Activated T-helper 1 cell treated with anti-CD3 and anti-CD28 coated beads, Interleukin-12 subunit alpha, Interleukin-12 subunit beta, Interleukin-2, Interleukin-4 antibody, amounts not matched to agents 30 ng/mL and 10 ng/mL and 1 ng/mL, durations not matched to agents 14 hours and 24 hours and 36 hours (primary cell): ENCODE results near the gene KRT1. TPM values are rescaled to one million over a fixed set of nuclear protein-coding genes. Genes with fewer than 3 reads are reported as not detected.
"Not testable (repeated sequence)": the region's sequence is repeated elsewhere in the genome, so short reads cannot be mapped to it uniquely, and the experiment has no call there.

Source experiments
- DNase-seq: peaks from one replicate; pipeline ENCODE4 v3.0.0; 2021; ENCODE audit warnings: low spot score
- H3K27ac Mint-ChIP-seq: one replicate; pipeline ENCODE4 v1.8.0; 2021; ENCODE audit warnings: mild to moderate bottlenecking, mixed read lengths
- H3K27me3 Mint-ChIP-seq: one replicate; pipeline ENCODE4 v1.8.0; 2022; ENCODE audit warnings: mild to moderate bottlenecking, moderate library complexity, mixed read lengths; ENCODE audit not compliant: insufficient read depth
- H3K36me3 Mint-ChIP-seq: one replicate; pipeline ENCODE4 v1.8.0; 2021; ENCODE audit warnings: low read depth, mixed read lengths
- H3K4me1 Mint-ChIP-seq: one replicate; pipeline ENCODE4 v1.8.0; 2021; ENCODE audit warnings: low read depth, mixed read lengths
- H3K4me3 Mint-ChIP-seq: one replicate; pipeline ENCODE4 v1.8.0; 2021; ENCODE audit warnings: mild to moderate bottlenecking, moderate library complexity, mixed read lengths
- H3K9me3 Mint-ChIP-seq: one replicate; pipeline ENCODE4 v1.8.0; 2021; ENCODE audit warnings: mixed read lengths
- intact Hi-C: fragments of 100-400 bp; cut with micrococcal nuclease; formaldehyde crosslinking; loops from one replicate; pipeline ENCODE4 v1.15.1; 2024
- total RNA-seq: library from RNA; stranded (reverse); gene quantifications from 2 replicates; pipeline ENCODE4 v1.2.3, GENCODE V29; 2022

Gene KRT1
- total RNA-seq, 1 donor from 2014 or later, result not detected

- Mint-ChIP-seq H3K27me3 (peaks cover 24% of the 10 kb centered on the region), H3K27ac (no peak overlapping the region), H3K4me1 (no peaks in the 10 kb centered on the region), H3K9me3 (no peaks in the 10 kb centered on the region), H3K36me3 (no peaks in the 10 kb centered on the region), H3K4me3 (no peak overlapping the region)
- intact Hi-C loops, result no loop called here
- DNase-seq, result no peak
These were observed 6.3 kb downstream of the KRT1 start for GRCh38 chr12:52673713-52674432.

- Mint-ChIP-seq H3K27ac (no peak overlapping the region), H3K4me3 (no peak overlapping the region), H3K9me3 (no peaks in the 10 kb centered on the region), H3K4me1 (no peaks in the 10 kb centered on the region), H3K36me3 (no peaks in the 10 kb centered on the region), H3K27me3 (peaks cover 20% of the 10 kb centered on the region)
- intact Hi-C loops, result no loop called here
- no peak for DNase-seq
These were observed 7.0 kb downstream of the KRT1 start for GRCh38 chr12:52673217-52673616.

DNA sequence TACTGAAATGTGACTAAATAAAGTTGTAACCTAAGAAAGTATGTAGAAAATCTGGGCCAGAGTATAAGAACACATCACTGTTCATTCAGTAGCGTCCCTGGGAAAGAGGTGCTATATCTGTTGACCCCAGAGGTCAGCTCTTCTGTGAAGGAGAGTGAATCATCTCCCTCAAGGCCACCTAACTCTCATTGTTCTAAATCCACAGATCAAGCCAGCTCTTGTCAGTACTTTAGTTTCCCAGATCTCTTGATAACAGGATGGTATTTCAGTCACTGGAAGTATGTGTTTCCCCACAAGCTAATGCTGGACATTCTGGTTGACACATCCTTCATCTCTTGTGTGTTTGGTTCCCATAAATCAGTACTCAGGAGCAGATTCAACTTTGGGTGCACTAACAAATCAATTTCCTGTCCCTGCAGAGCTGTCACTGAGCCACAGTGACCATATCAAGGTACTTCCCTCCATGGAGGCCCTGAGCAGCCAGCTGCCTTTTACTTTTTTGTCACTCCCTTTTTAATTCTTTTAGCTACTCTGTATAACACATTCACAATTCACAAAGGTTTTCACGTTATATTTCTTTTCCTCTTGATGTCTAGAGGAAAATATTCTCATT lies 7.8 kb downstream of the KRT1 start:
- H3K27me3 Mint-ChIP-seq, result peaks cover 17% of the 10 kb centered on the region
- DNase-seq, result no peak
- H3K36me3 Mint-ChIP-seq, result no peaks in the 10 kb centered on the region
- no peaks in the 10 kb centered on the region for H3K9me3 Mint-ChIP-seq
- H3K4me1 Mint-ChIP-seq, result no peaks in the 10 kb centered on the region
- no peak overlapping the region for H3K27ac Mint-ChIP-seq
- no peak overlapping the region for H3K4me3 Mint-ChIP-seq
- intact Hi-C loops, result no loop called here

GRCh38 chr12:52670961-52671360 lies 9.2 kb downstream of the KRT1 start:
- H3K4me1 Mint-ChIP-seq, result no peaks in the 10 kb centered on the region

GRCh38 chr12:52670506-52670905 lies 9.7 kb downstream of the KRT1 start:
- Mint-ChIP-seq H3K27me3 (peaks cover 11% of the 10 kb centered on the region), H3K9me3 (no peaks in the 10 kb centered on the region), H3K27ac (no peak overlapping the region), H3K4me3 (no peak overlapping the region), H3K36me3 (no peaks in the 10 kb centered on the region), H3K4me1 (no peaks in the 10 kb centered on the region)
- DNase-seq, result no peak
- intact Hi-C loops, result no loop called here

More at GRCh38 chr12:52670961-52671360, 9.2 kb downstream of the KRT1 start:
- no peaks in the 10 kb centered on the region for H3K36me3 Mint-ChIP-seq
- no peak overlapping the region for H3K27ac Mint-ChIP-seq
- H3K4me3 Mint-ChIP-seq, result no peak overlapping the region
- peaks cover 14% of the 10 kb centered on the region for H3K27me3 Mint-ChIP-seq
- intact Hi-C loops, result no loop called here
- DNase-seq, result no peak
- no peaks in the 10 kb centered on the region for H3K9me3 Mint-ChIP-seq

GRCh38 chr12:52669941-52670340 lies 10.3 kb downstream of the KRT1 start:
- DNase-seq, H3K36me3 Mint-ChIP-seq, intact Hi-C loops, H3K9me3 Mint-ChIP-seq, H3K27ac Mint-ChIP-seq, H3K4me3 Mint-ChIP-seq, H3K4me1 Mint-ChIP-seq: not testable (repeated sequence)
- H3K27me3 Mint-ChIP-seq, result peaks cover 11% of the 10 kb centered on the region

DNA sequence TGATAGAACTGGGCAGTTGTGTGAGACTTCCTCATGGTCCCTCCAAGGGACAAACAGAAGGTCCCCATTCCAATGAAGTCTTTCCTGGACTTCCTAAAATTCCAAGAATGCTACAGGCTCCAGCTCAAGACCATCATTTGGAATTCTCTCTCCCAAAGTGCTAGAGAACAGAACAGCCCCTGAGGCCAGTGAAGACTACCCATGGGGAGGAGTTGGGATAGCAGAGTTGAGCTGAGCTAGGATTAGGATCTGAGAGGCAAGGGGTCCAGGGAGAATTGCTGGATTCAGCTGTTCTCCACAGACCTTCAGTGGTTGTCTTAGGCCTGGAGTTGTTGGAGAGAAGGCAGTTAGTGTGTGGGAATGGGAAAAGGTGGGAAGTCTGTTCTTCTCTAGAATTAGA lies 10.8 kb downstream of the KRT1 start:
- Mint-ChIP-seq H3K27ac (no peak overlapping the region), H3K36me3 (no peaks in the 10 kb centered on the region), H3K9me3 (no peaks in the 10 kb centered on the region), H3K4me3 (no peak overlapping the region), H3K27me3 (peaks cover 9% of the 10 kb centered on the region), H3K4me1 (no peaks in the 10 kb centered on the region)
- DNase-seq, result no peak
- intact Hi-C loops, result no loop called here

- H3K27me3 Mint-ChIP-seq, result peaks cover 15% of the 10 kb centered on the region
- intact Hi-C loops, result no loop called here
- H3K27ac Mint-ChIP-seq, result no peak overlapping the region
- DNase-seq, result no peak
- H3K4me1 Mint-ChIP-seq, result no peaks in the 10 kb centered on the region
- H3K9me3 Mint-ChIP-seq, result no peaks in the 10 kb centered on the region
- no peaks in the 10 kb centered on the region for H3K36me3 Mint-ChIP-seq
- H3K4me3 Mint-ChIP-seq, result no peak overlapping the region
These were observed 12.3 kb downstream of the KRT1 start for GRCh38 chr12:52667931-52668330.

- Mint-ChIP-seq H3K4me3 (no peak overlapping the region), H3K27ac (no peak overlapping the region), H3K4me1 (no peaks in the 10 kb centered on the region), H3K9me3 (no peaks in the 10 kb centered on the region), H3K27me3 (peaks cover 15% of the 10 kb centered on the region), H3K36me3 (no peaks in the 10 kb centered on the region)
- DNase-seq, result no peak
- intact Hi-C loops, result no loop called here
These were observed 12.7 kb downstream of the KRT1 start for GRCh38 chr12:52667509-52667908.

- H3K4me1 Mint-ChIP-seq, result no peaks in the 10 kb centered on the region
- peaks cover 15% of the 10 kb centered on the region for H3K27me3 Mint-ChIP-seq
- DNase-seq, result no peak
- H3K4me3 Mint-ChIP-seq, result no peak overlapping the region
- H3K9me3 Mint-ChIP-seq, result no peaks in the 10 kb centered on the region
- no peak overlapping the region for H3K27ac Mint-ChIP-seq
- H3K36me3 Mint-ChIP-seq, result no peaks in the 10 kb centered on the region
- intact Hi-C loops, result no loop called here
These were observed 13.7 kb downstream of the KRT1 start for GRCh38 chr12:52666471-52666870.

DNA sequence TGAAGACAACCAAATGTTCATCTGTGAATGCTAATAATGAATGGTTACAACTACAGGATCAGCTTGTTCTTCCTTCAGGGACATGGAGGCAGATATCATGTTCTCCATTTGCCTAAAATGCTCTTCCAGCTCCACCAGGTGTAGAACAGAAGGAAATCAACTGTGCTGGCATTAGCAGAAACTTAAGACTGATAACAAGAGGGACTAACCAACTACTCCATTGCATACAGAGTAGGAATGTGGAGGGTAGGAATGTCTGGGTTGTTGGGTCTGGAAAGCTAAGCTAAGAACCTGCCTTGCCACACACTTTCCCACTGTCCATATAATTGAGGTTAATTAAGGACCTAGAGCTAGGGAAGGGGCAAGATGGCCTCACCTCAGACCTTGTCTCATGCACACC lies 16.8 kb downstream of the KRT1 start:
- Mint-ChIP-seq H3K36me3 (no peaks in the 10 kb centered on the region), H3K27ac (no peak overlapping the region), H3K4me1 (no peaks in the 10 kb centered on the region), H3K9me3 (no peaks in the 10 kb centered on the region), H3K4me3 (no peak overlapping the region), H3K27me3 (peaks cover 19% of the 10 kb centered on the region)
- intact Hi-C loops, result no loop called here
- no peak for DNase-seq

DNA sequence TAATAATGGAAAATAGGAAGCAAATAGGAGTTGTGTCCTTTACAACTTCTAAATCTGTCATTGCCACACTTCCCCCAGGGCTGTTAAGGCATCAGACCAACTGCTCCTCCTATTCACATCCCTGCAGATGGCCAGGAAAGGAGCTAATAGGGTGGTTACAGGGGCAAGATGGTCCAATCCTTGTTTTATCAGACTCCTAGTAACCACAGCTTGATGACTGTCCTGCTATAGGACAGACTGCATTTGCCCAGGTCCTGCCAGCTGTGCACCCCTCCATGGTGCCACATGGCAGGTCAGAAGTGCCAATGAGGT lies 17.3 kb downstream of the KRT1 start:
- Mint-ChIP-seq H3K27ac (no peak overlapping the region), H3K27me3 (peaks cover 19% of the 10 kb centered on the region), H3K9me3 (no peaks in the 10 kb centered on the region), H3K36me3 (no peaks in the 10 kb centered on the region), H3K4me1 (no peaks in the 10 kb centered on the region), H3K4me3 (no peak overlapping the region)
- intact Hi-C loops, result no loop called here
- DNase-seq, result no peak

DNA sequence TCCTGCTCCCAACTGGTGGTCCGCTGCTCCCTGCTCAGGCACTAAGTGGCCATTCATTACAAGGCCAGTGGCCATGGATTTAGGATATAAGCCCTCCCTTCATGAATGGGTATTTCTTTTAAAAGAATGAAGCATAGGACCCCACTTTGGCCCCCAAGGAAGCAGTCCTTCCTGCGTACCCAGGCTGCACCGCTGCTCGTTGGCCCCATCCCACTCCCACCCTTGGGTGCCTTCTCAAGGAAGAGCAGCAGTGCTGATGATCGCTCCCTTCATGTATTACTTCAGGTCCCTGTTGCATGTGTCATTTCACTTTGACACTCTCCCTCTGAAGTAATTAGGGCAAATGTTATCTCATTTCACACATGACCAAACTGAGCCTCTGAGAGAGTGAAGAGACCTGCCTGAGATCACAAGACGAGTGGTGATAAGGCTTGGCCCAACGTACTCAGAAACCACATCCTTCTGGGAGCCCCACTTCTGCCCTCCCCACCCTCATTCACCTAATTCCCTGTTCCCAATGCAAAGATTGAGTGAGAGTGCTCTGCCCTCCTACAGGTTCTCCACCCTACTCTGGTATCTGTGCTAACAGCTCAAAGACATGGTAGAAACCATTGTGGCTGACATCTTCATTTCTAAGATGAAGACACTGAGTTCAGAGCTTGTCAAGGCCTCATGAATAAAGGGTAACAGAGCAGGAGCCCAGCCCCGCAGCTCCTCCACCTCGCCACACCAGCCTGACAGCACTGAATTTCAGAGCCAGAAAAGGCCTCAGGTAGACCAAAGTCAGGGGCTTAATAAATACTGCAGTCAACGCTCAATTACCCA lies 17.9 kb downstream of the KRT1 start:
- no peak for DNase-seq
- H3K9me3 Mint-ChIP-seq, result no peaks in the 10 kb centered on the region
- H3K27ac Mint-ChIP-seq, result no peak overlapping the region
- peaks cover 19% of the 10 kb centered on the region for H3K27me3 Mint-ChIP-seq
- no peaks in the 10 kb centered on the region for H3K36me3 Mint-ChIP-seq
- H3K4me3 Mint-ChIP-seq, result no peak overlapping the region
- intact Hi-C loops, result no loop called here
- no peaks in the 10 kb centered on the region for H3K4me1 Mint-ChIP-seq
